Measurements from ENCODE around the gene CALHM2.
A peak's percentile ranks its signal among the peaks of the same experiment; 100 is the strongest.
"Not testable (repeated sequence)": the region's sequence is repeated elsewhere in the genome, so short reads cannot be mapped to it uniquely, and the experiment has no call there.

The CALHM2 gene

GRCh38 chr10:103487410-103487708, 35.2 kb upstream of the CALHM2 start:
- H3K27me3 Mint-ChIP-seq, result peaks cover 43% of the 10 kb centered on the region
- H3K9me3 Mint-ChIP-seq, result no peaks in the 10 kb centered on the region
- no peak overlapping the region for H3K4me3 Mint-ChIP-seq
- H3K4me1 Mint-ChIP-seq, result peaks cover 11% of the 10 kb centered on the region
- H3K36me3 Mint-ChIP-seq, result no peaks in the 10 kb centered on the region
- CTCF ChIA-PET, result no interaction called here
- H3K27ac Mint-ChIP-seq, result no peak overlapping the region
- DNase-seq, result no peak

- H3K4me3 Mint-ChIP-seq, H3K27ac Mint-ChIP-seq, H3K9me3 Mint-ChIP-seq, DNase-seq, H3K36me3 Mint-ChIP-seq: not testable (repeated sequence)
- peaks cover 17% of the 10 kb centered on the region for H3K4me1 Mint-ChIP-seq
- H3K27me3 Mint-ChIP-seq, result peaks cover 38% of the 10 kb centered on the region
- CTCF ChIA-PET, result interaction anchor here (0.9 to 4.9 kb wide), 7 partner anchors 10 to 246 kb away, joined by 3 to 176 read pairs (median 10); partner anchors contain the start of genes CALHM2 and PCGF6
These were observed 34.7 kb upstream of the CALHM2 start for GRCh38 chr10:103486635-103487409.

DNA sequence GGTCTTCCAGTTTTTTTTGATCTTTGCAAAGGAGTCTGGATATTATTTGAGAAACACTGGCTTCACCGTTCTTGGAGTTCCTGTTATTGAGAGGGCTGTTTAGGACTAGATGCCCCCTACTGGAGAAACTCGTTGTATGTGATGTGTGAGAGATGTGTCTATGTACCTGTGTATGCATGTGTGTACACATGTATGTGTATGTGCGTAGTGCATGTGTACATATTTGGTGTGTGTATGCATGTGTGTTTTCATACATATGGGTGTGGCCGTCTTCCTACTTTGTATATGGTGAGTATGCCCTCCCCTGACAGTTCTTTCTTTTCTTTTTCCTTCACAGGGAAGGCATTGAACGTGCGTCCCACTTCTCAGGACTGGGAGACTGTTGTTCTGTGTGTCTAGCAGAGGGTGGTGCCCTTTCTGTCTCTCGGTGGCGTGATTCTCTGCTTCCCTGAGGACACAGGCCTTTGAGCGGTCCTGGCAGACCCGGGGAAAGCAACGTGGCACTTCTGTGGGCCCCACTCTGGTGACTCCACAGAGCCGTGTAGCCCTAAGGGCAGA, 29.9 kb upstream of the CALHM2 start:
- CTCF ChIA-PET, result interaction anchor here (0.7 to 8.4 kb wide), 6 partner anchors 11 to 66 kb away, joined by 3 to 176 read pairs (median 9); no protein-coding TSS in a partner anchor
- peaks cover 22% of the 10 kb centered on the region for H3K27me3 Mint-ChIP-seq
- H3K4me3 Mint-ChIP-seq, result no peak overlapping the region
- H3K27ac Mint-ChIP-seq, result no peak overlapping the region
- peaks cover 34% of the 10 kb centered on the region for H3K4me1 Mint-ChIP-seq
- peak; percentile 52 for DNase-seq
- H3K9me3 Mint-ChIP-seq, result no peaks in the 10 kb centered on the region
- no peaks in the 10 kb centered on the region for H3K36me3 Mint-ChIP-seq

DNA sequence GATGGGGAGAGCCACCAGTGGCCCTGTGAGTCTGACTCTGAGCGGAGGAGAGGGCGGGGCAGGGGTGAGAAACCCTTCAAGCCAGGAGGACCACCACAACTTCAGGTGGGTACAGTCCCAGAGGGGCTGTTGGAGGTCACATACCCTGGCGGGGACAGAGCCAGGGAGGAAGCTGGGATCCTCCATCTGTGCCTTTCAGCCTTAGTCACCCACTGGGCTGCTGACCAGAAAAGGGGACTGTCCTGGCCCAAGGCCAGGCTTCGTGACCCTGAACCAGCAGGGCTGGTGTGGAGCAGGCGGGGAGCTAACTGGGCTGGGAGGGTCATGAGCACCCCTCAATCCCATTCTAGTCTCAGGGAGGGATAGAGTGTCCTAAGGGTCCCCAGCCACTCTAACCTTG, 28.4 kb upstream of the CALHM2 start:
- Mint-ChIP-seq H3K4me1 (peaks cover 42% of the 10 kb centered on the region), H3K36me3 (no peaks in the 10 kb centered on the region), H3K9me3 (no peaks in the 10 kb centered on the region), H3K27me3 (peaks cover 9% of the 10 kb centered on the region), H3K4me3 (no peak overlapping the region), H3K27ac (no peak overlapping the region)
- no peak for DNase-seq
- CTCF ChIA-PET, result interaction anchor here (1.1 to 8.4 kb wide), 8 partner anchors 9 to 91 kb away, joined by 3 to 120 read pairs (median 4); partner anchors contain the start of gene CALHM2

DNA sequence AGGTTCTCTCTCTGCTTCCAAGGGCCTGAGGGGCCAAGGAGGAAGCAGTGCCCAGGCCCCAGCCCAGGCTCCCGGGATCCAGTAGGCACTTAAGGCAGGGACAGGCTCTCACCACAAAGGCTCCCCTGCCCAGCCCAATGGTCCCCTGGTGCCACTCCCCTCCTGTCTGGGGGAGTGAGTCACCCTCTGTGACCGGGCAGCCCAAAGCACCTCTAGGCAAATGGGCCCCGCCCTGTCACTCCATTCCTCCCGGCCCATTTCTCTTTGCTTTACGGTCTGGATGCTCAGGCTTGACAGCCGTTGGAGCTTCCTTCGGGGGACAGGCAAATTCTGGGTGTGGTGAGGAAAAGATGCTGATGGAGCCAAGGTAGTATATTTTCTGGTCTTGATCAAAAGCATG, 27.0 kb upstream of the CALHM2 start, which contains the start of gene CALHM3:
TSS of gene CALHM3 (minus strand) at position 106 of the 400 bp plus-strand sequence. CDS start 208 bp downstream, outside the sequence.
- no peak within 1 kb of the TSS for H3K4me3 Mint-ChIP-seq
- CTCF ChIA-PET, result interaction anchor here (8.4 kb wide), 1 partner anchor 62 kb away, joined by 120 read pairs; no protein-coding TSS in a partner anchor
- no peak for DNase-seq
- H3K27ac Mint-ChIP-seq, result no peak within 1 kb of the TSS
- H3K9me3 Mint-ChIP-seq, result no peaks in the 10 kb centered on the region
- H3K4me1 Mint-ChIP-seq, result peaks cover 50% of the 10 kb centered on the region
- no peaks in the 10 kb centered on the region for H3K36me3 Mint-ChIP-seq
- H3K27me3 Mint-ChIP-seq, result peaks cover 8% of the 10 kb centered on the region

DNA sequence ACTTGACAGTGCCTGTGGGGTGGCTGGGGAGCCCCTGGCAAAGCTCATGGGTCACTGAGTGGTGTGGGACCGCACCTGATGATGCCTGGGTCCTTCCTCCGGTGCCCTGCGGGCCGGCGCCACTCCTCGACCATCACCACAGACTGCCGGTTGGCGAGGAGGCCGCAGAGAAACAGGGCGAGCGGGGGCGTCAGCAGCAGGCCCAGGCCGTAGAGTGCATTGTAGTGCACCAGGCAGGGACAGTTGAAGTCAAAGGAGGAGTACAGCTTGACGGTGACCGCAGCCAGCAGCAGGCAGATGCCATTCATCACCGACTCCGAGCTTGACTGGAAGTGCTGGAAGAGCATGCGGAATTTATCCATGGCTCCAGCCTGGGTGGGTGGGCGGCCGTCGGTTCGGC, 26.5 kb upstream of the CALHM2 start:
- Mint-ChIP-seq H3K9me3 (no peaks in the 10 kb centered on the region), H3K4me3 (no peak overlapping the region), H3K27ac (no peak overlapping the region), H3K36me3 (no peaks in the 10 kb centered on the region), H3K27me3 (peaks cover 8% of the 10 kb centered on the region), H3K4me1 (peaks cover 53% of the 10 kb centered on the region)
- DNase-seq, result no peak
- CTCF ChIA-PET, result interaction anchor here (8.4 kb wide), 1 partner anchor 61 kb away, joined by 120 read pairs; no protein-coding TSS in a partner anchor

GRCh38 chr10:103476046-103476768, 24.0 kb upstream of the CALHM2 start:
- Mint-ChIP-seq H3K27me3 (peaks cover 8% of the 10 kb centered on the region), H3K36me3 (peaks cover 1% of the 10 kb centered on the region), H3K9me3 (no peaks in the 10 kb centered on the region), H3K4me1 (peaks cover 65% of the 10 kb centered on the region), H3K27ac (peak overlapping the region; percentile 7), H3K4me3 (no peak overlapping the region)
- CTCF ChIA-PET, result interaction anchor here (0.8 to 8.4 kb wide), 12 partner anchors 9 to 84 kb away, joined by 3 to 120 read pairs (median 8); partner anchors contain the start of gene CALHM2
- DNase-seq, result peak; percentile 42

DNA sequence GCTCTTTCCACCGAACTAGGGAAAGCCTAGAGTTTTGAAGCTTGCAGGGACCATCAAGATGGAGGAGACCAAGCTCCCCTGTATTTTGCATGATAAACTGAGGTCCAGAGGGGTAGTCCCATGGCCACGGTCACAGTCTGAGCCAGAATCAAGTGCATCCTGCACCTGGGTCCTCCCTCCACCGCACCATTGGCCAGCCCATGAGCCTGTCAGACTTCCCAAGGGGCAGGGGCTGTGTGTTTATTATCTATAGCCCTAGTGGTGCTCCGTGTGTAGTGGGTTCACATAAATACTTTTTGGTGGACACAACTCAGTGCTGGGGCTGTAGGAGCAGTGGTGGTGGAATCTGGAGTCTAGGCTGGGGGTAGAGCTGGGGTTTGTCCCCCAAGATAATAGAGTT, 23.3 kb upstream of the CALHM2 start:
- Mint-ChIP-seq H3K27me3 (peaks cover 8% of the 10 kb centered on the region), H3K27ac (no peak overlapping the region), H3K9me3 (no peaks in the 10 kb centered on the region), H3K4me1 (peaks cover 68% of the 10 kb centered on the region), H3K36me3 (peaks cover 5% of the 10 kb centered on the region), H3K4me3 (no peak overlapping the region)
- CTCF ChIA-PET, result interaction anchor here (1.6 to 8.4 kb wide), 5 partner anchors 9 to 58 kb away, joined by 7 to 120 read pairs (median 16); partner anchors contain the start of gene CALHM2
- DNase-seq, result no peak

GRCh38 chr10:103474077-103474476, 21.9 kb upstream of the CALHM2 start:
- Mint-ChIP-seq H3K36me3 (peaks cover 16% of the 10 kb centered on the region), H3K4me1 (peaks cover 72% of the 10 kb centered on the region), H3K27me3 (no peaks in the 10 kb centered on the region), H3K27ac (peak overlapping the region; percentile 2), H3K9me3 (no peaks in the 10 kb centered on the region), H3K4me3 (no peak overlapping the region)
- DNase-seq, result no peak
- CTCF ChIA-PET, result interaction anchor here (0.5 to 8.4 kb wide), 4 partner anchors 17 to 1653 kb away, joined by 3 to 120 read pairs (median 4); no protein-coding TSS in a partner anchor

GRCh38 chr10:103473261-103473671, 21.1 kb upstream of the CALHM2 start:
- Mint-ChIP-seq H3K9me3 (no peaks in the 10 kb centered on the region), H3K4me1 (peaks cover 75% of the 10 kb centered on the region), H3K4me3 (no peak overlapping the region), H3K36me3 (peaks cover 16% of the 10 kb centered on the region), H3K27ac (peak overlapping the region; percentile 75), H3K27me3 (no peaks in the 10 kb centered on the region)
- DNase-seq, result no peak
- CTCF ChIA-PET, result interaction anchor here (1.9 to 2.6 kb wide), 2 partner anchors 10 to 55 kb away, joined by 5 to 9 read pairs; no protein-coding TSS in a partner anchor

DNA sequence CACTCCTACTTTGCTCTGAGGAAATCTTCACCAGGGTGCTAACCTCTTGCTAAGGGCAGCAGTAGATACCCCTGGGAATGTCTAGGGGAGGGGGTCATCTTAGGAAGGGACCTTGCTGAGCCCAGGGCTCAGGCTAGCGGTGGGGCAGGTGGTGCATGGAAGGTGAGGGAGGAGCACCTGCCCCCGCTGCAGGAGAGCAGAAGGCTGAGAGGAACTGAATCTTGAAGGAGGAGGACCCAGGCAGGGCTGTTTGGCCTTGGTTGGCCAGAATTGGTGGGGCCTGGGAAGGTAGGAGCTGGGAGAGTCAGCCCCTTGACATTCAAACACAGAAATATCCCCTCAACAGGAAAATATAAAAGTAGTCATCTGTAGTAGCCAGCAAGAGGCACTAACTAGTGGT, 19.8 kb upstream of the CALHM2 start:
- Mint-ChIP-seq H3K9me3 (no peaks in the 10 kb centered on the region), H3K27me3 (peaks cover under 1% of the 10 kb centered on the region), H3K27ac (peak overlapping the region; percentile 98), H3K4me1 (peaks cover 79% of the 10 kb centered on the region), H3K4me3 (peak overlapping the region; percentile 59), H3K36me3 (peaks cover 16% of the 10 kb centered on the region)
- no peak for DNase-seq
- CTCF ChIA-PET, result interaction anchor here (0.9 to 3.2 kb wide), 6 partner anchors 9 to 63 kb away, joined by 3 to 14 read pairs (median 6); partner anchors contain the start of gene CALHM2

- H3K27me3 Mint-ChIP-seq, result peaks cover 4% of the 10 kb centered on the region
- peaks cover 16% of the 10 kb centered on the region for H3K36me3 Mint-ChIP-seq
- H3K9me3 Mint-ChIP-seq, result no peaks in the 10 kb centered on the region
- CTCF ChIA-PET, result interaction anchor here (1.1 to 3.2 kb wide), 5 partner anchors 10 to 53 kb away, joined by 4 to 14 read pairs (median 8); partner anchors contain the start of gene CALHM2
- DNase-seq, result peak; percentile 90
- H3K4me1 Mint-ChIP-seq, result peaks cover 80% of the 10 kb centered on the region
- H3K4me3 Mint-ChIP-seq, result peak overlapping the region; percentile 59
- H3K27ac Mint-ChIP-seq, result peak overlapping the region; percentile 98
These were observed 18.8 kb upstream of the CALHM2 start for GRCh38 chr10:103470761-103471653.

DNA sequence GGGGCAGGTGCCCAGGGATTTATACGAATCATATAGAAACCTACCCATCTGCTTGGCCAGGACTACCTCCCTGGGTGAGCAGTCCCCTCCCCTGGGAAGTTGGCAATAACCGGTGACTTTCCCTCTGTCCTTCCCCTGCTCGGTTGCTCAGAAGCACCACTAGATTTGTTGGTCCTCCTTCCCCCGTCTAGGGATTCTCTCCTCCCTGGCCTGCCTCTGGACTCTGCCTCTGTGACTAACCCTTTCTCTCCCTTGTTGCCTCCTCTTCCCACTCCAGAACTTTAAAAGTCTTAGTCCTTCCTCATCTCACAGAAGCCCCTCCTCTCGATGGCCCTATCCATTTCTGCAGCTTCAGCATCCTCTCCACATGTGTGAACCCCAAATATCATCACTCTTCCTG, 17.0 kb upstream of the CALHM2 start:
- peaks cover 16% of the 10 kb centered on the region for H3K36me3 Mint-ChIP-seq
- no peak for DNase-seq
- no peak overlapping the region for H3K27ac Mint-ChIP-seq
- peaks cover 13% of the 10 kb centered on the region for H3K27me3 Mint-ChIP-seq
- H3K4me1 Mint-ChIP-seq, result peaks cover 83% of the 10 kb centered on the region
- H3K9me3 Mint-ChIP-seq, result no peaks in the 10 kb centered on the region
- H3K4me3 Mint-ChIP-seq, result no peak overlapping the region
- CTCF ChIA-PET, result no interaction called here
